Measurements from ENCODE around the gene DNAH1. TPM values are rescaled to one million over a fixed set of nuclear protein-coding genes. Genes with fewer than 3 reads are reported as not detected.

DNAH1 gene
- total RNA-seq, 2 donors from 2014 or later, result 7.0 to 9.1 TPM

DNA sequence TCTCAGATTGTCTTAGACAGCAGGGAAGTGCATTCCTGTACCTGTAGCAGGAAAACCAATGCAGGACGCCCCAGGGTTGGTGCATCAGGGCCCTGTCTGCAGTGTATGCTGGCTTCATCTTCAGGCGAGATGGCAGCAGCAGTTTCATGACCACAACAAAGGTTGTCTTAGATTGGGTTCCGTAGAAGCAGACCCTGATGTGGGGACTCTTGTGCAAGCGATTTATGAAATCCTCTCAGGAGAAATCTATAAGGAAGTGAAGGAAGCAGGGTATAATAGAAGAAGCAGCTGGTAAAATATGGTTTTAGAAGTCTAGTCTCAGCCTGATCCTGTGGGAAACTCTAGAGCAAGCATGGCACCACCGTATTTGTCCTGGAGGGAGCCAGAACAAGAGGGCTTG, 25.0 kb downstream of the DNAH1 start:
- Histone ChIP-seq H3K27me3 (no peaks in the 10 kb centered on the region), H3K4me3 (no peak overlapping the region), H3K4me1 (no peaks in the 10 kb centered on the region), H3K9me3 (no peaks in the 10 kb centered on the region), H3K9ac (ENCODE audit: low read depth in 2 of 2, low read length in 2 of 2) (no peak overlapping the region), H3K36me3 (no peaks in the 10 kb centered on the region), H3K27ac (no peak overlapping the region)
- no peak for DNase-seq
- intact Hi-C loops (cut with DNase I), result no loop called here
- TF ChIP-seq, protein P1, sequence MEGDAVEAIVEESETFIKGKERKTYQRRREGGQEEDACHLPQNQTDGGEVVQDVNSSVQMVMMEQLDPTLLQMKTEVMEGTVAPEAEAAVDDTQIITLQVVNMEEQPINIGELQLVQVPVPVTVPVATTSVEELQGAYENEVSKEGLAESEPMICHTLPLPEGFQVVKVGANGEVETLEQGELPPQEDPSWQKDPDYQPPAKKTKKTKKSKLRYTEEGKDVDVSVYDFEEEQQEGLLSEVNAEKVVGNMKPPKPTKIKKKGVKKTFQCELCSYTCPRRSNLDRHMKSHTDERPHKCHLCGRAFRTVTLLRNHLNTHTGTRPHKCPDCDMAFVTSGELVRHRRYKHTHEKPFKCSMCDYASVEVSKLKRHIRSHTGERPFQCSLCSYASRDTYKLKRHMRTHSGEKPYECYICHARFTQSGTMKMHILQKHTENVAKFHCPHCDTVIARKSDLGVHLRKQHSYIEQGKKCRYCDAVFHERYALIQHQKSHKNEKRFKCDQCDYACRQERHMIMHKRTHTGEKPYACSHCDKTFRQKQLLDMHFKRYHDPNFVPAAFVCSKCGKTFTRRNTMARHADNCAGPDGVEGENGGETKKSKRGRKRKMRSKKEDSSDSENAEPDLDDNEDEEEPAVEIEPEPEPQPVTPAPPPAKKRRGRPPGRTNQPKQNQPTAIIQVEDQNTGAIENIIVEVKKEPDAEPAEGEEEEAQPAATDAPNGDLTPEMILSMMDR (IDR thresholded peaks at IDR 0.05), result no peak

DNA sequence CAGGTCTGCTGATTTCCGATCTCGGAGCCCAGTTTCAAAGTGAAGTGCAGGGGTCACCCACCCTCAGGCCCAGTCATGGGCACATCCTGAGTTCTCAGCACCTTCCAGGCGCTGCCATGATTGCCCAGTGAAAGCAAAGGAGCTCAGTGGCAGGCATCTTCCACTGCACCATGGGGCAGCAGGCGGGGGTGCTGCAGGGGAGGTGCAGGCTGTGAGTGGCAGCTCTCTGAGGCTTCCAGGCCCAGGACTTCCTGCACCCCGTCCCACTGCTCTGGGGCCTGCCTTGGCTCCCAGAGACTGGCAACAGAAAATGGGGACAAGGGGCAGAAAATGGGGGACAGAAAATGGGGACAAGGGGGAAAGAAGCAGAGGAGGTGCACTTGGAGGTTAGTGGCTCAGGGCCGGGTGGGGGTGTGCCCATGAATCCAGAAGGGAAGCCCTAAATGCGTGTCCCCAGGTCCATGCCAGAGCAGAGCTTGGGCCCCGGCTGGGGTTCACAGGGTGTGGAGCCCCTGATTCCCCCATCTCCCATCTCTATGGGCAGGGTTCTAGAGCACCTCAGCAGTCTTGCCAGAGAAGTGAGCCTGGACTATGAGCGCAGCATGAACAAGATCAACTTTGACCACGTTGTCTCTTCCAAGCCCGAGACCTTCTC, 28.0 kb downstream of the DNAH1 start:
- H3K36me3 ChIP-seq, result no peaks in the 10 kb centered on the region
- H3K9ac ChIP-seq (ENCODE audit: low read depth in 2 of 2, low read length in 2 of 2), result no peak overlapping the region
- TF ChIP-seq, protein P1 (IDR thresholded peaks at IDR 0.05), result no peak
- intact Hi-C loops (cut with DNase I), result no loop called here
- DNase-seq, result no peak
- H3K9me3 ChIP-seq, result no peaks in the 10 kb centered on the region
- H3K27ac ChIP-seq, result no peak overlapping the region
- H3K4me1 ChIP-seq, result no peaks in the 10 kb centered on the region
- H3K27me3 ChIP-seq, result no peaks in the 10 kb centered on the region
- H3K4me3 ChIP-seq, result no peak overlapping the region

DNA sequence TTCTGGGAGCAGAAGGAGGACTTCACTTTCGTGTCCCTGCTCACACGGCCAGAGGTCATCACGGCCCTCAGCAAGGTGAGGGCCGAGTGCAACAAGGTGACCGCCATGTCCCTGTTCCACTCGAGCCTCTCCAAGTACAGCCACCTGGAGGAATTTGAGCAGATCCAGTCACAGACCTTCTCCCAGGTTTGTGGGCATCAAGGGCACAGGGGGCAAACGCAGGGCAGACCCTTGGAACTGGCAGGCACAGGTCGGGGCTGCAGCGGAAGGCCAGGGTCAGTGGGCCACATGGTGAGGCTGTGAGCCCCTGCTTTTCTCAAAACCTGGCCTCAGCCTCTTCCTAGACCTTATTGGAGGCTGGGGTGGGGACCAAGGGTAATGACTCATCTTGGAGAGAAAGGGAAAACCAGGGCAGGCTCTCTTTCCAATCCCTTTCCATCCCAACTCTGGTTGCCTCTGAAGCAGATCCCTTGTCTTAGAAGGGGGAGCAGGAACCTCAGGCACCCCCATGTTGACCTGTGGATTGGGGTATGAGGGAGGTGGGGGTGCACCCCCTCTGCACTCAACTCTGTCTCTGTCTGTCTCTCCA, 29.5 kb downstream of the DNAH1 start:
- Histone ChIP-seq H3K4me1 (no peaks in the 10 kb centered on the region), H3K36me3 (no peaks in the 10 kb centered on the region), H3K27ac (no peak overlapping the region), H3K4me3 (no peak overlapping the region), H3K9ac (ENCODE audit: low read depth in 2 of 2, low read length in 2 of 2) (no peak overlapping the region), H3K27me3 (no peaks in the 10 kb centered on the region), H3K9me3 (no peaks in the 10 kb centered on the region)
- DNase-seq, result no peak
- TF ChIP-seq, protein P1 (IDR thresholded peaks at IDR 0.05), result no peak
- intact Hi-C loops (cut with DNase I), result no loop called here

DNA sequence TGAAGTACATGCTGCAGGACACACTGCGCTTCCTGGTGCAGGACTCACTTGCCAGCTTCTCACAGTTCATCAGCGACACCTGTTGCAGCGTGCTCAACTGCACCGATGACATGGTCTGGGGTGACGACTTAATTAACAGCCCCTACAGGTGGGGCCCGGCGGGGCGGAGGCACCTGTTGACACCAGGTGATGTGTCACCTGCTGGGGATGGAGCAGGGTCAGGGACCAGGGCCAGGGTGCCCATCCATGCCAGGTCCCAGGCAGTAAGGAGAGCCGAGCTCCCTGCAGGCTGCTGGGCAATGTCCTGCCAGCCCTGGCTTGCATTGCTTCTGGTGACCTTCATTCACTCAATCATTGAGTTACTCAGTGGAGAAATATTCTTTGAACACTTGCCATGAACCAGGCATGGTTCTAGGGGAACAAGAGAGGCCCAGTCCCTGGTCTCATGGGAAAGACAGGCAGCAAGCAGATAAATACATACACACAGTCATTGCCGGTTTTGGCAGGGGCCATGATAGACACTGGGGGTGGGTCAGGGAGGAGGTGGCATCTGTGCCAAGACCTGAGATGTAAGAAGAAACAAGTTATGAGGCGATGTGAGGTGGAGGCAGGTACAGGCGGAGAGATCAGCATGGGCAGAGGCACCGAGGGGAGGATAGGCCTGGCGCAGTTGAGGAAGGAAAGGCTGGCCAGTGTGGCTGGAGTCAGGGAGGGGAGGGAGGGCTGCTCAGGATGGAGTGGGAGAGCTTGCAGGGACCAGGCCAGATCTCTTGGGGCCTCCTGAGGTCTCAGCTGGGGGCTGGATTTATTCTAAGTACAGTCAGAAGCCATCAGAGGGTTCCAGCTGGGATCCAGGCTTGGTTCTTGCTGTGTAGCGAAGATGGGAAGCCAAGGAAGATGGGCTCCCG, 30.8 kb downstream of the DNAH1 start:
- DNase-seq, result no peak
- no peaks in the 10 kb centered on the region for H3K36me3 ChIP-seq
- TF ChIP-seq, protein P1 (IDR thresholded peaks at IDR 0.05), result no peak

DNA sequence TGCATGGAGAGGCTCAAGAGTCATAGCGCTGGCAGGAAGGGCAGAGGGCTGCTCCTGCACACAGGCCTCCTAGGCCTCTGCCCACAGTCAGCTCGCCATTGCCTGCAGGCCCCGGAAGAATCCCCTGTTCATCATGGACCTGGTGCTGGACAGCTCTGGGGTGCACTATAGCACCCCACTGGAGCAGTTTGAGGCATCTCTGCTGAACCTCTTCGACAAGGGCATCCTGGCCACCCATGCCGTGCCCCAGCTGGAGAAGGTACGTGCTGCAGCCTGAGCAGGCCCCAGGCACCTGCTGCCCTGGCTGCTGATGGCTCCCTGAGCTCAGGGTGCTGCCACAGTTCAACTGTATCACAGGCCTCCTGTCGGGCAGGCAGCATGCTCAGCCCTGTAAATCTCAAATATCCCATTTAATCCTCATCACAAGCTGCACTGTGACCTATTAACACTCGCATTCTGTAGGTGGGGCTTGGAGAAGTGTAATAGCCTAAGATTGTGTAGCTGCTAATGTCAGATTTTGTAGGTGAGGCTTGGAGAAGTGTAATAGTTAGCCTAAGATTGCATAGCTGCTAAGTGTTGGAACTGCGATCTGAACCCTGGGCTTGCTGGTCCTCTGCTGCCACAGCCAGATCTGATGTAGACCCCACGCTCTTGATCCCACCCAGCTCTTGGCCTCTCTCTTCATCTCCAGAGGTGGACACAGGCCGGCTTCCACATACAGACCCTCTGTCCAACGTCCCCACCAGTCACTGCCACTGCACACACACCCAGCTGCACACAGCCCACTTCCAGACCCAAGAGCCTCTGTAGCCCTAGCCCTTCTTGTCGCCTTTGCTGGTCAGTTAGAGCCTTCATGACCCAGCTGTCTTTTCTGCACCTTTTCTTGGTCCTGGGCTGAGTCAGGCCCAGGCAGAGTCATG, 31.9 kb downstream of the DNAH1 start:
- Histone ChIP-seq H3K9me3 (no peaks in the 10 kb centered on the region), H3K27me3 (no peaks in the 10 kb centered on the region), H3K27ac (no peak overlapping the region), H3K36me3 (no peaks in the 10 kb centered on the region), H3K9ac (ENCODE audit: low read depth in 2 of 2, low read length in 2 of 2) (no peak overlapping the region), H3K4me1 (no peaks in the 10 kb centered on the region), H3K4me3 (no peak overlapping the region)
- no peak for DNase-seq
- intact Hi-C loops (cut with DNase I), result no loop called here
- TF ChIP-seq, protein P1 (IDR thresholded peaks at IDR 0.05), result no peak

More for the DNA sequence above, 30.8 kb downstream of the DNAH1 start:
- H3K4me3 ChIP-seq, result no peak overlapping the region
- H3K9ac ChIP-seq (ENCODE audit: low read depth in 2 of 2, low read length in 2 of 2), result no peak overlapping the region
- intact Hi-C loops (cut with DNase I), result no loop called here
- H3K4me1 ChIP-seq, result no peaks in the 10 kb centered on the region
- no peaks in the 10 kb centered on the region for H3K27me3 ChIP-seq
- no peak overlapping the region for H3K27ac ChIP-seq
- H3K9me3 ChIP-seq, result no peaks in the 10 kb centered on the region

Measured in colonic mucosa (tissue), 4 donors.